ENCODE results near the gene MGLL. TPM values are rescaled to one million over a fixed set of nuclear protein-coding genes. Genes with fewer than 3 reads are reported as not detected.

The MGLL gene
- total RNA-seq, 3 donors from 2014 or later = 212 to 515 (median 221) TPM

GRCh38 chr3:127763816-127764215, 58.5 kb downstream of the MGLL start:
- ATAC-seq = no peak
- peaks cover 10% of the 10 kb centered on the region for H3K4me1 ChIP-seq (ENCODE audit: low read depth)
- TF ChIP-seq CTCF (IDR thresholded peaks at IDR 0.05) = no peak

GRCh38 chr3:127763337-127763736, 59.0 kb downstream of the MGLL start:
- H3K4me3 ChIP-seq = no peak overlapping the region
- ATAC-seq (no peak), DNase-seq (peak in 1 of 3 donors; percentile 21)
- peaks cover 14% of the 10 kb centered on the region for H3K4me1 ChIP-seq (ENCODE audit: low read depth)
- H3K9me3 ChIP-seq = peaks cover 4% of the 10 kb centered on the region
- no peaks in the 10 kb centered on the region for H3K36me3 ChIP-seq (ENCODE audit: low read depth)
- no peak for TF ChIP-seq CTCF (IDR thresholded peaks at IDR 0.05)
- intact Hi-C loops (cut with DNase I, micrococcal nuclease) = no loop called here

More at GRCh38 chr3:127763816-127764215, 58.5 kb downstream of the MGLL start:
- intact Hi-C loops (cut with DNase I, micrococcal nuclease) = no loop called here
- Histone ChIP-seq H3K4me3 (no peak overlapping the region), H3K9me3 (peaks cover 4% of the 10 kb centered on the region), H3K36me3 (ENCODE audit: low read depth) (no peaks in the 10 kb centered on the region)
- peak in 1 of 3 donors; percentile 26 for DNase-seq

GRCh38 chr3:127762787-127763105, 59.6 kb downstream of the MGLL start:
- intact Hi-C loops (cut with DNase I, micrococcal nuclease) = no loop called here
- DNase-seq = peak in 1 of 3 donors; percentile 20
- peaks cover 20% of the 10 kb centered on the region for H3K4me1 ChIP-seq (ENCODE audit: low read depth)
- no peaks in the 10 kb centered on the region for H3K36me3 ChIP-seq (ENCODE audit: low read depth)
- H3K4me3 ChIP-seq = no peak overlapping the region
- no peak for TF ChIP-seq CTCF (IDR thresholded peaks at IDR 0.05)
- ATAC-seq = no peak
- no peaks in the 10 kb centered on the region for H3K9me3 ChIP-seq

GRCh38 chr3:127762077-127762786, 60.1 kb downstream of the MGLL start:
- DNase-seq = peak in 2 of 3 donors; percentile 38 to 41
- intact Hi-C loops (cut with DNase I, micrococcal nuclease) = no loop called here
- TF ChIP-seq CTCF (IDR thresholded peaks at IDR 0.05) = no peak
- Histone ChIP-seq H3K4me1 (ENCODE audit: low read depth) (peaks cover 21% of the 10 kb centered on the region), H3K36me3 (ENCODE audit: low read depth) (no peaks in the 10 kb centered on the region), H3K4me3 (no peak overlapping the region), H3K9me3 (no peaks in the 10 kb centered on the region)
- peak; percentile 7 for ATAC-seq

- ATAC-seq = peak; percentile 11
- peak in 1 of 3 donors; percentile 37 for DNase-seq
- no peak overlapping the region for H3K4me3 ChIP-seq
Observed at GRCh38 chr3:127761441-127761801, 60.9 kb downstream of the MGLL start.

More at GRCh38 chr3:127761441-127761801, 60.9 kb downstream of the MGLL start:
- TF ChIP-seq CTCF (IDR thresholded peaks at IDR 0.05) = no peak
- Histone ChIP-seq H3K4me1 (ENCODE audit: low read depth) (peaks cover 21% of the 10 kb centered on the region), H3K36me3 (ENCODE audit: low read depth) (no peaks in the 10 kb centered on the region), H3K9me3 (no peaks in the 10 kb centered on the region)
- intact Hi-C loops (cut with DNase I, micrococcal nuclease) = no loop called here

Data from mucosa of descending colon (tissue), 3 donors.